ENCODE measurements around the gene XRCC4.
"Not testable (repeated sequence)": the region's sequence is repeated elsewhere in the genome, so short reads cannot be mapped to it uniquely, and the experiment has no call there.

- not testable (repeated sequence) for TF ChIP-seq CTCF (conservative IDR thresholded peaks at IDR 0.05 in 1 of 2, IDR thresholded peaks at IDR 0.05 in 1 of 2; ENCODE audit: extremely low read depth in 1 of 2, insufficient read depth in 1 of 2, low read depth in 1 of 2, low read length in 2 of 2); EZH2 (IDR thresholded peaks at IDR 0.05; ENCODE audit: borderline replicate concordance, low read length)
These were observed 75.6 kb downstream of the XRCC4 start for GRCh38 chr5:83152996-83153395.
